ENCODE data around the gene ZNF740. TPM values are rescaled to one million over a fixed set of nuclear protein-coding genes. Genes with fewer than 3 reads are reported as not detected.

Gene ZNF740, protein sequence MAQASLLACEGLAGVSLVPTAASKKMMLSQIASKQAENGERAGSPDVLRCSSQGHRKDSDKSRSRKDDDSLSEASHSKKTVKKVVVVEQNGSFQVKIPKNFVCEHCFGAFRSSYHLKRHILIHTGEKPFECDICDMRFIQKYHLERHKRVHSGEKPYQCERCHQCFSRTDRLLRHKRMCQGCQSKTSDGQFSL
- total RNA-seq, result 13.0 and 14.4 TPM in 2 replicates

DNA sequence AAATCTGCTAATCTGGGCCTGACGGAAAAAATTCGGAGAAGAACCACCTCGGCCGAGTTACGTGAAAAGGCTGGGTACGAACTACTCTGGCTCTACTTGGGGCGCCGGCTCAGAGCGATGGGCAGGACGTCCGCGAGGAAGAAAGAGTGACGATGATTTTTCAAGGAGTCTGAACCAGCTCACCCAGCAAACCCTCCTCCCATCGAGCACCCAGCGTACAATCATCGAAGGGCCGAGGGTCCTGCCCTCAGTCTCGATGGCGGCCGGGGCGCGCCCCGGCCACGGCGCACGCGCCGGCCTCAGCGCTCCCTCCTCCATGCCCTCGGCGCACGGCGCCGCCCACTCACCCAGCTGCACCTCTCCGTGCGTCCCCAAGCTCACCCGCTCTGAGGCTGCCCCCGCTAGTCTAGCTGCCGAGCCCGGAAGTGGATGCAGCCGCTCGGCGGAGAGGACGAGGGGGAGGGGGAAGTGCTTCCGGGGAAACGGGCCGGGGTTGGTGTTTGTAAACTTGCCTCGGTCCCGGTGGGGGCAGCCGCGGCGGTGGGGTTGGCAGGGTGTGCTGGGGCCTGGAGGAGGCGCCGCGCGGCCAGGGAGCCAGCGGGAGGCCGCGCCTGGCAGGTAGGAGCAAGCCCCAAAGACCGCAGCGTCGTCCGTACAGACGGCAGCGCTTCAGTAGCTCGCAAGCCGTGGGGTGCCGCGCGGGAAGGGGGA, at the start of gene ZNF740, which contains the start of gene CSAD:
ZNF740 (plus strand) TSS at position 503 of the 711 bp plus-strand sequence. CDS start 1,262 bp downstream, outside the sequence.
CSAD (minus strand) TSS at position 706 of the 711 bp plus-strand sequence. CDS start 7,455 bp downstream, outside the sequence.

DNA sequence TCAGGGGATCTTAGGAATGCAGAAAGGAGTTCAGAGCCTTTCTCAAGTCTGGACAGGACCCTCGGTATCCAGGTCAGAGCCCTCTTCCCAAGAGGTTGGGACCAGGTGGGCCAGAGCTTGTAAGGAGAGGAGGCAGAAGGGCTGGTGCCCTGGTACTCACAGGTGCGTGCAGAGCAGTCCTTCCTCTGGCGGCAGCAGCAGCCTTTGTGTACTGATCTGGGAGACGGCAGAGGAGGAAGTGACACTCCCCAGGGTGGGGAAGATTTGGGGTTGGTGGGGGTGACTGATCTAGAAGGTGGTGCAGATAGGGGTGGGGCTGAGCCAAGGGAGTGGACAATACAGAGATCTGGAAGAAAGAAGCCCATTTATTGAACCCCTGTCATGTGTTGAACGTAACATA, 26.5 kb downstream of the ZNF740 start, which contains the start of gene ITGB7:
ITGB7 (minus strand) TSS at position 210 of the 400 bp plus-strand sequence. CDS start 6,808 bp downstream, outside the sequence.

DNA sequence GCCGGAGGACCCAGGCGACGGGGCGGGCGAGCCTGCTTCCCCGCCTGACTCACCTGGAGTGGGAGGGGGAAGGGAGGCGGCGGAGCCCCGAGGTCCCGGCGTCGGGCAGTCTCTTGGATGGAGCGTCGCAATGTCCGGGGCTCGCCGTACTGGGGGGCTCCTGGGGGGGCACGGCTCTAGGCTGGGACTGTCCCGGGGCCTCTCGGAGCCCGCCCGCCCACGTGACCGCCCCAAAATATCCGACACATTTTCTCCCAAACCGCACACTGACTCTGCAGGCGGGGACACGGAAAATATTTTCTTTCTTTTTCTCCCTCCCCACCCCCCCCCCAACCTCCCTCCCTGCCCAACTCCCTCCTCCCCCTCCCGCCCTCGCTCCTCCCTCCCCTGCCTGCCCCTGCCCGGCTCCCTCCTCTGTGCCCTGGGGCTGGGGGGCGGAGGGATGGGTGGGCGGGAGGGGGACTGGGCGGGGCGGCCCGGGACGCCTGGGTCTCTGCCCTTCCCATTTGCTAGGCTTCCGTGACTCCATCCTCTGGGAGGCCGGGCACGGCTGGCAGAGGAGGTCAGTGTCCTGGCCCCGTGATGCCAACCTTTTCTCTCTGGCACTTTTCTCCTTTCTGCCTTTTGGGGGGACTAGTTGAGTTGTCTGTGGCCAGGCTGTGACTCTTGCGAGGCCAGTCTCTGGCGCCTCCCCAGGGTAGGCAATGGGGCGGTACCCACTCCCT, 51.6 kb downstream of the ZNF740 start, which contains the start of gene RARG:
RARG (minus strand) TSS at position 289 of the 725 bp plus-strand sequence. CDS start 4,664 bp downstream, outside the sequence.

Other genes starting within 250 kb of the ZNF740 start
- gene KRT18, start 231.6 kb upstream of the ZNF740 start, total RNA-seq, result 214 and 462 TPM in 2 replicates
- gene EIF4B, start 174.3 kb upstream of the ZNF740 start, total RNA-seq, result 1,057 and 1,863 TPM in 2 replicates
- 25.1 and 34.7 TPM in 2 replicates for gene TNS2, start 130.7 kb upstream of the ZNF740 start, total RNA-seq
- gene SPRYD3, start 101.3 kb upstream of the ZNF740 start, total RNA-seq, result 30.7 and 43.3 TPM in 2 replicates
- 561 and 1,794 TPM in 2 replicates for gene IGFBP6, start 83.1 kb upstream of the ZNF740 start, total RNA-seq
- 0.19 TPM in 1 of 2 replicates, not detected in the other for gene SOAT2, start 77.2 kb upstream of the ZNF740 start, total RNA-seq
- 5.0 and 13.0 TPM in 2 replicates for gene CSAD, start 203 bp downstream of the ZNF740 start, total RNA-seq
- 0.19 and 0.56 TPM in 2 replicates for gene ITGB7, start 26.5 kb downstream of the ZNF740 start, total RNA-seq
- 14.4 and 21.9 TPM in 2 replicates for gene RARG, start 51.5 kb downstream of the ZNF740 start, total RNA-seq
- 2.0 and 10.0 TPM in 2 replicates for gene ESPL1, start 87.6 kb downstream of the ZNF740 start, total RNA-seq
- gene PFDN5, start 114.8 kb downstream of the ZNF740 start, total RNA-seq, result 735 and 1,031 TPM in 2 replicates
- gene MYG1, start 119.0 kb downstream of the ZNF740 start, total RNA-seq, result 38.6 and 50.0 TPM in 2 replicates
- 33.4 and 40.9 TPM in 2 replicates for gene AAAS, start 140.9 kb downstream of the ZNF740 start, total RNA-seq
- not detected in 2 replicates for gene SP7, start 155.6 kb downstream of the ZNF740 start, total RNA-seq
- gene SP1, start 199.5 kb downstream of the ZNF740 start, total RNA-seq, result 18.3 and 27.8 TPM in 2 replicates
- gene AMHR2, start 243.1 kb downstream of the ZNF740 start, total RNA-seq, result under 0.01 TPM in 1 of 2 replicates, not detected in the other